Erythroblast (primary cell): Measurements from ENCODE around the gene BARD1.

Experiments
- GATA1 ChIP-seq: IDR thresholded peaks from 2 replicates; pipeline ENCODE4 v1.6.1; 2011; ENCODE audit warnings: low read depth, mild to moderate bottlenecking, control low read depth, low read length, moderate library complexity
- POLR2A ChIP-seq: IDR thresholded peaks from 2 replicates; pipeline ENCODE4 v1.6.1; 2011; ENCODE audit warnings: mild to moderate bottlenecking, low read length

DNA sequence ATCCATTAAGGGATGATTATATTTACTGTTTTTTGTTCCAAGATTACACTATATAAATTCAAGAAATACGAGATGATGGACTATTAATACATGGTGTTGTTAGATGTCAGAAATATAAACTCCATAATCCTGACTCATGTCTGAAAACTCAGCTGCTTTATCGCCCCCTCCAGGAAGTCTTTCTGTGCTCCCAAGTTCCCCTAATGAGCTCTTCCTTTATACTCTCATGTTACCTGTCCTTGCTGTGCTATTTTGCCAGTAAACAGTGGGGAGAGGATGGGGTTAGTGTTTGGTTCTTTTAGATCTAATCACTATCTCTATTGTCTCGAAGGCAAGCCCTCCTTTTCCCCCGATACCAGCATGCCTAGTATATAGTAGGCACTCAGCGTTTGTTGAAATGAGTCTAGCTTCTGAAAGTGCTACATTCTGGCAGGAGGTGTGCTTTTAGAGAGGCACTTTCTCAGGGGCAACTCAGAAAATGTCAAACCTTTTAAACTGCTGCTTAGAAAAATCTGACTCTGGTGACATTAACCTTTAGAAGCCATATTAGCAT is 21.4 kb upstream of the BARD1 start:
- no peak for TF ChIP-seq GATA1
- TF ChIP-seq POLR2A = no peak
